HCT116 (cell line): Measurements from ENCODE around the gene CEP72. TPM values are rescaled to one million over a fixed set of nuclear protein-coding genes. Genes with fewer than 3 reads are reported as not detected.

Experiments used
- ATAC-seq: fragments of 200-7000 bp; cut with Tn5 transposase; 2 replicates; pipeline ENCODE4 v1.9.1; 2020; ENCODE audit warnings: mild to moderate bottlenecking, moderate library complexity
- BruUV-seq: library from RNA; stranded (reverse); fragments of 400-500 nt; replicated peaks from 2 replicates; lab custom pipeline; 2021; lab: Mats Ljungman, UMichigan
- CTCF ChIA-PET: fragments of 300-600 bp; sonication (Branson Sonifier 250); formaldehyde crosslinking; loops from one replicate; lab custom pipeline; 2021; ENCODE audit warnings: antibody characterized with exemption; lab: Charles Lee
- POLR2A ChIA-PET: fragments of 300-600, 350-600 bp; sonication (Branson Sonifier 250); formaldehyde crosslinking; loops from one replicate; lab custom pipeline; 2021; ENCODE audit warnings: antibody characterized with exemption; lab: Charles Lee
- RAD21 ChIA-PET, 2 experiments: fragments of 300-600 bp; sonication (Branson Sonifier 250); formaldehyde crosslinking; loops; one replicate each; lab custom pipeline; 2023; ENCODE audit warnings: low total read pairs in 2 of 2; ENCODE audit not compliant: uncharacterized antibody in 2 of 2, unreplicated experiment in 2 of 2, low non-redundant PET in 1 of 2; lab: Charles Lee
- DNase-seq: peaks from one replicate; pipeline ENCODE4 v3.0.0-alpha.2; 2010; ENCODE audit warnings: low read depth, low spot score
- H2AFZ ChIP-seq: fragments of 200-600 bp; shearing (Covaris generic), sonication (generic); 2 replicates; pipeline ENCODE4 v1.6.1; 2017; ENCODE audit warnings: low read depth, mixed run types, mixed read lengths, antibody characterized with exemption, low read length; ENCODE audit not compliant: poor library complexity, severe bottlenecking
- H3K27ac ChIP-seq: 2 replicates; pipeline ENCODE4 v1.5.1; 2012; ENCODE audit warnings: low read depth, low read length
- H3K27me3 ChIP-seq: fragments of 200-600 bp; sonication (generic); 2 replicates; pipeline ENCODE4 v1.6.1; 2016; ENCODE audit warnings: mixed run types, low read length, mixed read lengths; ENCODE audit not compliant: insufficient read depth
- H3K36me3 ChIP-seq, 2 experiments: fragments of 200-500 bp in 1 of 2; fragments of 200-600 bp in 1 of 2; sonication (Bioruptor generic) in 1 of 2; sonication (generic) in 1 of 2; 2 replicates each; pipeline versions ENCODE4 v1.5.1 to v1.6.1; 2014 to 2016; ENCODE audit warnings: low read length in 2 of 2, inconsistent platforms in 1 of 2, mixed read lengths in 1 of 2, mixed run types in 1 of 2; ENCODE audit not compliant: insufficient read depth in 2 of 2, control insufficient read depth in 1 of 2
- H3K4me1 ChIP-seq, 2 experiments: fragments of 200-600 bp in 1 of 2; sonication (generic) in 1 of 2; 2 replicates each; pipeline versions ENCODE4 v1.5.1 to v1.6.1; 2012 to 2017; ENCODE audit warnings: low read length in 2 of 2, inconsistent platforms in 1 of 2, mild to moderate bottlenecking in 1 of 2, mixed read lengths in 1 of 2, mixed run types in 1 of 2, moderate library complexity in 1 of 2; ENCODE audit not compliant: insufficient read depth in 2 of 2, control insufficient read depth in 1 of 2
- H3K4me2 ChIP-seq: fragments of 200-600 bp; sonication (generic); 2 replicates; pipeline ENCODE4 v1.6.1; 2017; ENCODE audit warnings: mixed run types, low read length, mixed read lengths
- H3K4me3 ChIP-seq, 2 experiments: fragments of 200-600 bp in 1 of 2; sonication (generic) in 1 of 2; replicated peaks in 1 of 2; 2 replicates each; pipeline ENCODE4 v1.5.1; 2011 to 2016; ENCODE audit warnings: low read length in 2 of 2, control low read depth in 1 of 2, low read depth in 1 of 2, mild to moderate bottlenecking in 1 of 2, mixed read lengths in 1 of 2, mixed run types in 1 of 2
- H3K79me2 ChIP-seq: fragments of 200-600 bp; sonication (generic); 2 replicates; pipeline ENCODE4 v1.6.1; 2017; ENCODE audit warnings: mild to moderate bottlenecking, mixed run types, low read length, moderate library complexity, mixed read lengths; ENCODE audit not compliant: insufficient read depth
- H3K9ac ChIP-seq: fragments of 200-600 bp; sonication (generic); 2 replicates; pipeline ENCODE4 v1.6.1; 2016; ENCODE audit warnings: low read length, mixed read lengths
- H3K9me2 ChIP-seq: fragments of 200-600 bp; sonication (generic), shearing (Covaris generic); 2 replicates; pipeline ENCODE4 v1.6.1; 2017; ENCODE audit warnings: mixed run types, mild to moderate bottlenecking, moderate library complexity; ENCODE audit not compliant: insufficient read depth
- H3K9me3 ChIP-seq, 2 experiments: fragments of 200-500 bp in 1 of 2; fragments of 200-600 bp in 1 of 2; sonication (Bioruptor generic) in 1 of 2; sonication (generic) in 1 of 2; 2 replicates each; pipeline ENCODE4 v1.6.1; 2014 to 2017; ENCODE audit warnings: low read length in 2 of 2, mixed read lengths in 2 of 2, inconsistent platforms in 1 of 2, low read depth in 1 of 2, mild to moderate bottlenecking in 1 of 2, mixed run types in 1 of 2, moderate library complexity in 1 of 2; ENCODE audit not compliant: control insufficient read depth in 1 of 2, insufficient read depth in 1 of 2
- H4K20me1 ChIP-seq: fragments of 200-600 bp; sonication (generic), shearing (Covaris generic); 2 replicates; pipeline ENCODE4 v1.6.1; 2017; ENCODE audit warnings: mixed run types, mild to moderate bottlenecking, moderate library complexity; ENCODE audit not compliant: insufficient read depth
- ATF3 ChIP-seq: IDR thresholded peaks from 2 replicates; pipeline ENCODE4 v1.6.1; 2012
- CBX3 ChIP-seq: IDR thresholded peaks from 2 replicates; pipeline ENCODE4 v1.6.1; 2012; ENCODE audit warnings: low read depth
- ELF1 ChIP-seq: IDR thresholded peaks from 2 replicates; pipeline ENCODE4 v1.6.1; 2012; ENCODE audit warnings: low read depth, borderline replicate concordance
- EZH2phosphoT487 ChIP-seq: fragments of 200-600 bp; IDR thresholded peaks from 2 replicates; pipeline ENCODE4 v1.6.1; 2018; ENCODE audit warnings: antibody characterized with exemption, borderline replicate concordance
- JUND ChIP-seq: IDR thresholded peaks from 2 replicates; pipeline ENCODE4 v1.6.1; 2012
- MAX ChIP-seq: IDR thresholded peaks from 2 replicates; pipeline ENCODE4 v1.6.1; 2012
- POLR2A ChIP-seq: IDR thresholded peaks from 2 replicates; pipeline ENCODE4 v1.7.0; 2011; ENCODE audit warnings: borderline replicate concordance; ENCODE audit not compliant: insufficient read depth, insufficient read length; ENCODE audit errors: extremely low read depth
- POLR2AphosphoS5 ChIP-seq: IDR thresholded peaks from 2 replicates; pipeline ENCODE4 v1.6.1; 2011; ENCODE audit warnings: mild to moderate bottlenecking, low read depth, low read length, moderate library complexity
- REST ChIP-seq: IDR thresholded peaks from 2 replicates; pipeline ENCODE4 v1.6.1; 2012; ENCODE audit warnings: low read depth
- SIN3A ChIP-seq: IDR thresholded peaks from 2 replicates; pipeline ENCODE4 v1.6.1; 2012; ENCODE audit warnings: low read depth
- SRF ChIP-seq: IDR thresholded peaks from 2 replicates; pipeline ENCODE4 v1.6.1; 2012; ENCODE audit warnings: low read depth
- TCF7L2 ChIP-seq: IDR thresholded peaks from 2 replicates; pipeline ENCODE4 v1.7.0; 2011; ENCODE audit warnings: borderline replicate concordance, inconsistent platforms; ENCODE audit not compliant: insufficient read depth, insufficient read length; ENCODE audit errors: extremely low read depth
- YY1 ChIP-seq: IDR thresholded peaks from 2 replicates; pipeline ENCODE4 v1.6.1; 2011; ENCODE audit warnings: low read length, low read depth, moderate library complexity, mild to moderate bottlenecking; ENCODE audit not compliant: insufficient replicate concordance; ENCODE audit errors: extremely low read depth
- ZBTB33 ChIP-seq: IDR thresholded peaks from 2 replicates; pipeline ENCODE4 v1.6.1; 2011; ENCODE audit warnings: mild to moderate bottlenecking, low read length, moderate library complexity; ENCODE audit not compliant: insufficient replicate concordance; ENCODE audit errors: extremely low read depth
- ZFX ChIP-seq: fragments of 450-650 bp; IDR thresholded peaks from 2 replicates; pipeline ENCODE4 v1.6.1; 2017
- ZNF274 ChIP-seq: fragments of 200-500 bp; sonication (Bioruptor generic); IDR thresholded peaks from 2 replicates; pipeline ENCODE4 v1.6.1; 2014; ENCODE audit warnings: mild to moderate bottlenecking, low read depth, low read length, inconsistent platforms
- intact Hi-C: fragments of 100-400 bp; cut with micrococcal nuclease; formaldehyde crosslinking; loops from 2 replicates; pipeline ENCODE4 v1.10.0; 2022
- total RNA-seq: library from RNA; stranded (reverse); gene quantifications from one replicate; pipeline ENCODE4 v1.2.1, GENCODE V29; 2021; ENCODE audit not compliant: unreplicated experiment

CEP72 gene
- total RNA-seq, 1 experiment from 2014 or later: 25.6 TPM

DNA sequence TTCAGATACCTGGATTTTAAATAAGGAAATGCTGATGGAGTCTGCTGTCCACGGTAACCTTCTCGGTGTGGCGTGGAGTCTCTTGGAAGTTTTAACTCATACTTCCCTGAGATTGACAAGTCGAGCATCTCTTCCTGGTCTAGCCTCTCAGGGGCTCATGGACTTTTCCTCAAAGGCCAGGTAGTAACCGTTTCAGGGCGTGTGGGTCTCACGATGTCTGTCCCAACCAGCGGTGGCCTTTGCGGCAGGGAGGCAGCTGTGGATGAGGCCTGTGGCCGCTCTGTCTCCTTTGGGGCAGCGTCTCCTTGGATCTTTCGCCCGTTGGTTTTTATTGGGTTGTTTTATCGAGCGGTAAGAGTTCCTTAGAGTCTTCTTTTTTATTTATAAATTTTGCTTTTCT, 32.8 kb downstream of the CEP72 start:
- H3K79me2 ChIP-seq: peaks cover 17% of the 10 kb centered on the region; the same call in 1 of the 2 replicates
- H3K27ac ChIP-seq: no peak overlapping the region
- POLR2A ChIA-PET: no interaction called here
- H2AFZ ChIP-seq: no peak overlapping the region
- H3K9me2 ChIP-seq: no peaks in the 10 kb centered on the region
- no peaks in the 10 kb centered on the region for H3K27me3 ChIP-seq
- intact Hi-C loops: no loop called here
- no TSS peak for BruUV-seq
- DNase-seq: no peak
- CTCF ChIA-PET: no interaction called here
- no peak overlapping the region for H3K4me2 ChIP-seq
- no peak for ATAC-seq
- H4K20me1 ChIP-seq: no peaks in the 10 kb centered on the region
- no peak overlapping the region for H3K4me3 ChIP-seq
- H3K9ac ChIP-seq: no peak overlapping the region
- H3K9me3 ChIP-seq: peaks cover 0 to 9% of the 10 kb centered on the region in 2 experiments; a peak in 1 of 4 replicates
- TF ChIP-seq POLR2A (no peak), JUND (no peak), ZNF274 (no peak), ATF3 (no peak), ELF1 (no peak), ZFX (no peak), POLR2AphosphoS5 (no peak), CBX3 (no peak), ZBTB33 (no peak), MAX (no peak), TCF7L2 (no peak), SIN3A (no peak), YY1 (no peak), REST (no peak), SRF (no peak), EZH2phosphoT487 (no peak)
- peaks cover 27 to 44% of the 10 kb centered on the region in 2 experiments; a peak in 3 of 4 replicates for H3K36me3 ChIP-seq
- no peaks in the 10 kb centered on the region for H3K4me1 ChIP-seq
- RAD21 ChIA-PET: no interaction called here
